IPS DF 19.7 (cell line): Measurements from ENCODE around the gene LINGO1.
A peak's percentile ranks its signal among the peaks of the same experiment; 100 is the strongest.

ENCODE experiments used
- DNase-seq: peaks from one replicate; pipeline ENCODE4 v3.0.0-alpha.2; 2013; ENCODE audit warnings: low read depth, low spot score

LINGO1 gene

DNA sequence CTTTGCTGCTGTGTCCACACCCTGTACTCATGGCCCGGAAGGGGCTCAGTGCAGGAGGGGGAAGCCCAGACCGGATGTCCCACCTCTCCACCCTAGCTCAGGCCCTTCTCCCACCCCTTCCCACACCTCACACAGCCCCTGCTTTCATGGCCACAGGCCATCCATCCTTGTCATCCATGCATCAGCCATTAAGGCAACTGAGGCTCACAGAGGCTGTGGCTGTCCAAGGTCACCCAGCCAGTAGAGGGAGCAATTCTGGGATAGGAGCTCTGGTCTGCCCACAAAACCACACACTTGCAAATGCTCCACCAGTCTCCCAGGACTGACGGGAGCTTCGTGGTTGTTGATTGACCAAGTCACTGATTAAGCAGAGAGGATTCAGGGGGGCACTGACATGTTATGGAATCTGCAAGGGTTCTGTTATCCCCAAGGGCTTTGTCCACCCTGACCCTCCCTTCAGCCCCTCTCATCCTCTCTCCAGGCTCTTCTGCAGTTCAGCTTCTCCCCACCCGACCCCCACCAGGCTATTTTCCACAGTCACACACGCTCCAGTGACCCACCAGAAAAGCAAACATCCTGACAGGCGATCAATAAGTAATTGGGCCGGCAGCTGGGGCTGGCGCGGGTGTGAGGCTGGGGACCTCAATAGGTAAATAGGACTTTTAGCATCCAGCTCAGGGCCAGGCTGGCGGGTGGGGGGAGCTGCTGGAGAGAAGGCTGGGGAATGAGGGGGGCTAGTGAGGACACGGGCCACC lies 15.1 kb downstream of the LINGO1 start:
- DNase-seq = no peak

GRCh38 chr15:77616072-77616471 lies 16.6 kb downstream of the LINGO1 start:
- DNase-seq = no peak

GRCh38 chr15:77615472-77615871 lies 17.2 kb downstream of the LINGO1 start:
- no peak for DNase-seq

- DNase-seq = no peak
Measured at GRCh38 chr15:77614251-77614806, 18.4 kb downstream of the LINGO1 start.

- no peak for DNase-seq
Measured at GRCh38 chr15:77613814-77614213, 18.9 kb downstream of the LINGO1 start.

DNA sequence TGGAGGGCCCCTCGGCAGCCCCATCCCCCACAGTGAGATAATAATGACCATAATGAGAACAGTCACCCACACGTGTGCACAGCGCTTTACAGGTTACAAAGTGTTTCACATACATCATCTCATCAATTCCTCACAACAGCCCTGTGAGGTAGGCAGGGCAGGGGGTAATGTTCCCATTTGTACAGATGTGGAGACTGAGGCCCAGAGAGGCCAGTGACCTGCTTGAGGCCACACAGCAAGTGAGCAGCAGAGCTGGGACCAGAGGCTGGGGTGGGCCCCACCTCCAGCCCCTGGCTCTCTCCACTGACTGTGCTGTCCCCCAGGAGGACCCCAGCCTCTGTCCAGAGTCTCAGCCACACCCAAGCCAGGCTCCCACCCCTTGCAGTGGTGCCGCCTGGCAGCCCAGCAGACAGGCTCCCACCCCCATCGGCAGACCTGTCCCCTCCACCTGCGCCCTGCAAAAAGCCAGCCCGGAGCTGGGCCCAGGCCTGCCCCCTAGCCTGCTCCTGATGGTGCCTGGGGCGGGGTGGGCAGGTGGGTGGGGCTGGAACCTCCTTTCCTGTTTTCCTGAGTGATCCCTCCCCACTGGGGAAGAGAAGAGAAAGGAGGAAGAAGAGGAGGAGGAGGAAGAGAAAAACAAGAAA lies 19.6 kb downstream of the LINGO1 start:
- DNase-seq = no peak

DNA sequence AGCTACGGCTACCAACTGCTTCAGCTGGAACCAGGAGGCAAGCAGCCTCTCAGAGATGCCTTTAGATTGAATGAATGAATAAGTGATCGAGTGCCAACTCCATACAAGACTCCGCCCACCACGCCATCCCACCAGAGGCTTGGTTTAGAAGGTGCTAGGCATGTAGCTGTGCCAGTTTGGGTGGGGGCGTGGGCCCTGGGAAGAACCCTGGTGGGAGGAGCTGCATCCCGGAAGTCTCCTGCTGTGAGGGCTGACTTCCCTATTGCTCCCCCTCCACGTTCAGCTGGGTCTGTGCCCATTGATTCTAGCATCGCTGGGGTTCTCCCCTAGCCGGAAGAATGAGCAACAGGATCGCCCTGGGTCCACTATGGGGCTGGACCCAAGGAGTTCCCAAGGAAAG lies 20.9 kb downstream of the LINGO1 start:
- no peak for DNase-seq

- DNase-seq = no peak
Measured at GRCh38 chr15:77610731-77611130, 22.0 kb downstream of the LINGO1 start.

DNA sequence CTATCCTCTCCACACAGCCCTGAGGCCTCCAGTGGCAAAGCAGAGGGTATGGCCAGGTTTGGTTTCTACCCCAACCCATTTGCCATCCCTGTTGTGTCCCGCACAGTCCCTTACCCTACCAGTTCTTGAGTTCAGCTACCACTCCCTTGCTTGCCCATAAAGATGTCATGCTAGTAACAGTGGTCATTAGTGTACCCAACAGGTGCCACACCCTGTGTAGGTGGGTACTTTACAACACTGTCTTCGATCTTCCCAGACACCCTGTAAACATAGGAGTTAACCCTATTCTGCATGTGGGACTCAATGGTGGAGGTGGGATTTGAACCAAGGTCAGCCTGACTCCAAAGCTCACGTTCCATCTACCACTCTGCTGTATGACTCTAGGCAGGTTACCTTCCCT lies 23.2 kb downstream of the LINGO1 start:
- no peak for DNase-seq

- DNase-seq = no peak
Measured at GRCh38 chr15:77608774-77609173, 23.9 kb downstream of the LINGO1 start.

GRCh38 chr15:77607894-77608261 lies 24.8 kb downstream of the LINGO1 start:
- no peak for DNase-seq

GRCh38 chr15:77607111-77607893 lies 25.4 kb downstream of the LINGO1 start:
- DNase-seq = no peak

GRCh38 chr15:77606142-77607034 lies 26.3 kb downstream of the LINGO1 start:
- no peak for DNase-seq

- no peak for DNase-seq
Measured at GRCh38 chr15:77605547-77605946, 27.2 kb downstream of the LINGO1 start.

- DNase-seq = no peak
Measured at GRCh38 chr15:77604973-77605372, 27.7 kb downstream of the LINGO1 start.

DNA sequence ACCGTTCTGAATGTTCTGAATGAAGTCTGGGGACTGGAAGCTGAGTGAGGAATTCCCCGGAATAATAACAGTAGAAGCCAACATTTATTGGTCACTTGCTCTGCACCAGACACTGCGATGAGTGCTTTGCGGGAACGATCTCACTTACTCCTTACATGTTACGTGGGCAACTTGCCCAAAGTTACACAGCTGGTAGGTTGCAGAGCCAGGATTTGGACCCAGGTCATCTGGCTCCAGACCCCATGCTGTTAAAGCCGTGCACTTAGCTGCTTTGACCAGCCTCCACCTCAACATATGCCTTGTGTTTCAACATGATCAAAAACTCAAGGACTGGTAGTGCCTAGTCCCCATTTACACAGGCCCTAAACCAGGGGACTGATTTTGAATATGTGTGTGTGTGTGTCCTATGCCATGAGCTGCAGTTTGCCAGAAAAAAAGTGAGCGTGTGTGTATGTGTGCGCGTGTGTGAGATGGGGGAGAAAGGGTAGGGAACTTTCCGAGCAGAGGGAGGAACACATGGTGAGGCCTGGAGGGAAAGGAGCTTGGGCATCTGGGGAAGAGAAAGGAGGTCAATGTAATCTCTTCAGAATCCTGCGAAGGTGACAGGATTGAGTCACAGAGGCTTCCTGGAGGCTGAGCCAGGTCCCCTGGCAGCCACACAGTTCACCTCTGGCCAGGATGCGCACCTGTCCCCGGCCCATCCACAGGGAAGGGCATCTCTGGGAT lies 28.9 kb downstream of the LINGO1 start:
- no peak for DNase-seq

DNA sequence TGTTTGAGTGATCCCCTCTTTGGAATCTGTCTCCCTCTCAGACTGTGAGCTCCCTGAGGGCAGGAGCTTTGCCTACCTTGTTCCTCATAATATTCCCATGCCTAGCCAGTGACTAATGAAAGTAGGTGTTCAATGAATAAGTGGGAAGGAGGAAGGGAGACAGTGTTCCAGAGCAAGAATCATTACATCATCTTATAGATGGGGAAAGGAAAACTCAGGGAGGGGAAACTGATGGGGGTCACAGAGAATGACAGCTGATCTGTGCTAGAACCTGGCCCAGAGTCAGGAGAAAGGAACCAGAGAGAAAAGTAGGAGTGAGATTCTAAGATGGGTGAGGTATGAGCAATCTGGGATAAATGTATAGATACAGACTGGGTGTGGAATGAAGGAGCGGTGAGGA lies 29.9 kb downstream of the LINGO1 start:
- DNase-seq = no peak

GRCh38 chr15:77599899-77600298 lies 32.8 kb downstream of the LINGO1 start:
- peak; percentile 72 for DNase-seq

DNA sequence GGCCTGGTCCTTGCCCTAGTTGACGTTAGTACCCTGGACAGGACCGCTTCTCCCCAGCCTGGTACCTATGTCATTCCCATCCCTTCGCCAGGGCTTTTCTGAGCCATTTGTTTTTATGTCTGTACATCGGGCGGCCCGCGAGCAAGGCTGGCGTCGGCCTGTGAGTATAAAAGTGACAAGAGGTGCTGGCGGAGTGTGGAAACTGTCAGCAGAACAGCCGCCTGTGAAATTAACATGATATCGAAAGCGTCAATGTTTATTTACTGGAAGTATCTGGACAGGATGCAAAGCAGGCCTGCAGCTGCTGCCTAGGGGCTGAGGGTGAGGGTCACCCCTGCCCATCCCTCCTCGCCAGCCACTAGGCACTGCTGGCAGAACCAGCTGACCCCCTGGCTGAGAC lies 33.4 kb downstream of the LINGO1 start:
- no peak for DNase-seq

- DNase-seq = no peak
Measured at GRCh38 chr15:77598644-77599043, 34.1 kb downstream of the LINGO1 start.
